Progenitor cell of endocrine pancreas (in vitro differentiated cells): Measurements from ENCODE around the gene GRIA4. TPM values are rescaled to one million over a fixed set of nuclear protein-coding genes. Genes with fewer than 3 reads are reported as not detected.
A peak's percentile ranks its signal among the peaks of the same experiment; 100 is the strongest.

Experiments
- DNase-seq: peaks from one replicate; pipeline ENCODE4 v3.0.0; 2021; ENCODE audit warnings: low spot score; ENCODE audit not compliant: unreplicated experiment
- H3K27ac Mint-ChIP-seq: 2 replicates; pipeline ENCODE4 v1.8.0; 2021; ENCODE audit warnings: mild to moderate bottlenecking, moderate library complexity, mixed read lengths
- H3K27me3 Mint-ChIP-seq: 2 replicates; pipeline ENCODE4 v1.8.0; 2021; ENCODE audit warnings: mixed read lengths
- H3K36me3 Mint-ChIP-seq: 2 replicates; pipeline ENCODE4 v1.8.0; 2022; ENCODE audit warnings: mixed read lengths; ENCODE audit not compliant: insufficient read depth
- H3K4me1 Mint-ChIP-seq: 2 replicates; pipeline ENCODE4 v1.8.0; 2021; ENCODE audit warnings: low read depth, mixed read lengths
- H3K4me3 Mint-ChIP-seq: 2 replicates; pipeline ENCODE4 v1.8.0; 2021; ENCODE audit warnings: low read depth, mild to moderate bottlenecking, moderate library complexity, mixed read lengths
- H3K9me3 Mint-ChIP-seq: 2 replicates; pipeline ENCODE4 v1.8.0; 2021; ENCODE audit warnings: low read depth, mixed read lengths
- total RNA-seq: library from RNA; stranded (reverse); gene quantifications from 2 replicates; pipeline ENCODE4 v1.2.1, GENCODE V29; 2021
- TF ChIP-seq, protein P1 (sequence below): fragments of 200-600 bp; sonication (generic); IDR thresholded peaks from one replicate; pipeline ENCODE4 v1.5.0; 2021; ENCODE audit warnings: antibody characterized with exemption, mild to moderate bottlenecking; ENCODE audit not compliant: unreplicated experiment

Gene GRIA4
- total RNA-seq, 1 donor from 2014 or later = 1.3 TPM

DNA sequence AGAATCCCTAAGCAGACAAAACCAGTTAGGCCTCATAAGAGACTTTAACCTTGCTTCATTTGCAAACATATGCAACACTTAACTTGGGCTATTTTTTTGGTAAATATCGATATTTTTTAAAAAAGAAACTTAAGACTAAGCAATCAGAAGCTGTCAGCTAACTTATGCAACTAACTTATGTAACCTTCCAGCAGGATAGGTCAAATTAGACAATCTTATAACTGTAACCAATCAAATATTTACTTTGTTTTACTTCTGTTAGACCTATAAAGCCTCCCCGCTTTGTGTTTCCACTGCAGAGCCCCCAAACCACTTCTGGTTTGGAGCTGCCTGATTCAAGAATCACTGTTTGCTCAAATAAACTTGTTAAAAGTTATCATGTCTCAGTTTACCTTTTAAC is 404.2 kb downstream of the GRIA4 start:
- H3K36me3 Mint-ChIP-seq = peaks cover 23% of the 10 kb centered on the region
- H3K27me3 Mint-ChIP-seq = no peaks in the 10 kb centered on the region
- H3K27ac Mint-ChIP-seq = no peak overlapping the region
- TF ChIP-seq, protein P1, sequence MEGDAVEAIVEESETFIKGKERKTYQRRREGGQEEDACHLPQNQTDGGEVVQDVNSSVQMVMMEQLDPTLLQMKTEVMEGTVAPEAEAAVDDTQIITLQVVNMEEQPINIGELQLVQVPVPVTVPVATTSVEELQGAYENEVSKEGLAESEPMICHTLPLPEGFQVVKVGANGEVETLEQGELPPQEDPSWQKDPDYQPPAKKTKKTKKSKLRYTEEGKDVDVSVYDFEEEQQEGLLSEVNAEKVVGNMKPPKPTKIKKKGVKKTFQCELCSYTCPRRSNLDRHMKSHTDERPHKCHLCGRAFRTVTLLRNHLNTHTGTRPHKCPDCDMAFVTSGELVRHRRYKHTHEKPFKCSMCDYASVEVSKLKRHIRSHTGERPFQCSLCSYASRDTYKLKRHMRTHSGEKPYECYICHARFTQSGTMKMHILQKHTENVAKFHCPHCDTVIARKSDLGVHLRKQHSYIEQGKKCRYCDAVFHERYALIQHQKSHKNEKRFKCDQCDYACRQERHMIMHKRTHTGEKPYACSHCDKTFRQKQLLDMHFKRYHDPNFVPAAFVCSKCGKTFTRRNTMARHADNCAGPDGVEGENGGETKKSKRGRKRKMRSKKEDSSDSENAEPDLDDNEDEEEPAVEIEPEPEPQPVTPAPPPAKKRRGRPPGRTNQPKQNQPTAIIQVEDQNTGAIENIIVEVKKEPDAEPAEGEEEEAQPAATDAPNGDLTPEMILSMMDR = no peak
- no peak for DNase-seq
- no peak overlapping the region for H3K4me3 Mint-ChIP-seq
- peaks cover 21% of the 10 kb centered on the region for H3K4me1 Mint-ChIP-seq
- H3K9me3 Mint-ChIP-seq = peaks cover 2% of the 10 kb centered on the region

DNA sequence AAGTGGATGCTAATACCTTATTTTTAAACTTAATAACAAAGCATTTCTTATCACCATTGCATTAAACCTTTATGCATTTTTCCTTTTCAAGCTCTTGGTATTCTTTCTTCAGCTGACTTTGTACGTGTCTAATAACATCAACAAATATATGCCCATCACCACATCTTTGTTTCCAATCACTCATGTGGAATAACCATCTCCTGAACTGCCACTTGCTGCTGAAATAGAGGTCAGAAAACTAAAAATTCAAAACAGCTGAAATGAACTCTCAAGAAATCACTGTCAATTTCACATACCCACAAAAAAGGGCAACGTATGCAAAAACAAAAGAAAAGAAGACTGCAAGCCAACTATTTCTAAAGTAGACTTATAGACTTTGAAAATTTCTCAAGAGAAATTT is 404.7 kb downstream of the GRIA4 start:
- TF ChIP-seq, protein P1 = no peak
- Mint-ChIP-seq H3K9me3 (peaks cover 3% of the 10 kb centered on the region), H3K36me3 (peaks cover 20% of the 10 kb centered on the region), H3K4me1 (peaks cover 24% of the 10 kb centered on the region), H3K27ac (no peak overlapping the region), H3K27me3 (no peaks in the 10 kb centered on the region), H3K4me3 (no peak overlapping the region)
- no peak for DNase-seq

GRCh38 chr11:106015066-106015465 is 405.2 kb downstream of the GRIA4 start:
- TF ChIP-seq, protein P1 = no peak
- Mint-ChIP-seq H3K4me3 (no peak overlapping the region), H3K27ac (no peak overlapping the region), H3K27me3 (no peaks in the 10 kb centered on the region), H3K4me1 (peaks cover 29% of the 10 kb centered on the region), H3K36me3 (peaks cover 17% of the 10 kb centered on the region), H3K9me3 (peaks cover 3% of the 10 kb centered on the region)
- no peak for DNase-seq

DNA sequence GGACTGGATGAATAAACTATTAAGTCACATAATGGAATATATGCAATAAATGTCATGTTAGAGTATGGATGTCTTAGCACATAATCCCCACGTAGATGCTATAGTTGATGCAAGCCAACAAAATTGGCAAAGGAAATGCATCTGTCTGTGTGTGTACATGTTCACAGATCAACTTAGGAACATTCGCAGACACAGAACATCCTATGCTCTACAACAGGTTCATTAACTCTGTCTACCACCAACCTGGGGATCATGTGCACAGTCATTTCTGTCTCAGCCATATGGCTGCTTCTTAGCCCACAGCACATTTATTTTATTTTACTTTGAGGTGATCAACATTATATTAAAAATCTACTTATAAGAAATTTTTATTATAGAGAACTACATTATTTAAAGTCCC is 407.2 kb downstream of the GRIA4 start:
- no peak for DNase-seq
- H3K27me3 Mint-ChIP-seq = no peaks in the 10 kb centered on the region
- peaks cover 38% of the 10 kb centered on the region for H3K4me1 Mint-ChIP-seq
- no peak overlapping the region for H3K4me3 Mint-ChIP-seq
- H3K27ac Mint-ChIP-seq = no peak overlapping the region
- H3K9me3 Mint-ChIP-seq = peaks cover 3% of the 10 kb centered on the region
- TF ChIP-seq, protein P1 = no peak
- peaks cover 8% of the 10 kb centered on the region for H3K36me3 Mint-ChIP-seq

DNA sequence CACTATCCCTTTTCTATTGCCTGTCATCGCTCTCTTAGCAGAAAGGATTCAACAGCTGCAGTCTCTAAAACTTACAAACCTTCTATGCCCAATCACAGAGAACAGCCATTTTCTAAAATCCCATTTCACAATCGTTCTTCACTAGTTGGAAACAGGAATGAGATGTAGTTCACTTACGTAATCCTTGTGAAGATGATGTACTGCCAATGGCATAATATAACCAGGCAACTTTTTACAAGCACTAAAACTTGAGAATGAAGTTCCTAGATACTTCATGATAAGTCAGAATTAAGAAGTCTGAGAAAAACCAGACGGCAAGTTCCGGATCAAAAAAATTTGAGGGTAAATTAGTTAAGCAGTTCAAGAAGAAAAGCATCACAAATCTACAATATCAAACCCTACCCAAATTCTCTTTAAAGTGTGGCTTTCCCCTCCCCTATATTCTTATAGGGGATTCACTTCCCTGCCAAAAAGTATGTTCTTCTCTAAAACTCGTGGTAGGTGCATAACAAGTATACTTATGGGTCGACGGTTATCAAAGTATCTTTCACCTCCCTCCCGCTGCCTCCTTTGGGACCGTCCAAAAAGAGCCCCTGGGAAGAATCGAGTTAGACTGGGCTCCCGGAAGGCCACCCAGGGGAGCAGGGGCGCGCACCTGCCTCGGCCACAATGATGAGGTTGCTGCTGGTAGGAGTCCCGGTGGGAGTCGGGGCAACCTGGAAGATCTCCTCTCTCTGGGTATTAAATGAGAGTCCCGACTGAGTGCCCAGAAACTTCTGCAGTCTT is 411.5 kb downstream of the GRIA4 start:
- Mint-ChIP-seq H3K9me3 (peaks cover 3% of the 10 kb centered on the region), H3K4me1 (peaks cover 26% of the 10 kb centered on the region)

More for the DNA sequence above, 411.5 kb downstream of the GRIA4 start:
- TF ChIP-seq, protein P1 = no peak
- H3K4me3 Mint-ChIP-seq = peak overlapping the region; percentile 93
- no peaks in the 10 kb centered on the region for H3K27me3 Mint-ChIP-seq
- peaks cover 5% of the 10 kb centered on the region for H3K36me3 Mint-ChIP-seq
- H3K27ac Mint-ChIP-seq = peak overlapping the region; percentile 96
- DNase-seq = no peak
